K562 (cell line): ENCODE measurements around the gene CTDSPL2. TPM values are rescaled to one million over a fixed set of nuclear protein-coding genes. Genes with fewer than 3 reads are reported as not detected.
A peak's percentile ranks its signal among the peaks of the same experiment; 100 is the strongest.

Experiments used
- ATF7 ChIP-seq: fragments of 450-650 bp; IDR thresholded peaks from 2 replicates; pipeline ENCODE4 v1.7.1; 2014; ENCODE audit warnings: mild to moderate bottlenecking, moderate library complexity
- BMI1 ChIP-seq: fragments of 150-350 bp; IDR thresholded peaks from 2 replicates; pipeline ENCODE4 v1.6.1; 2014; ENCODE audit warnings: low read length
- CAMTA2 ChIP-seq: fragments of 250-450 bp; sonication (Bioruptor Pico); conservative IDR thresholded peaks from 2 replicates; pipeline ENCODE4 v1.5.1; 2022
- GTF2A2 ChIP-seq: IDR thresholded peaks from 2 replicates; pipeline ENCODE4 v1.6.1; 2016; ENCODE audit warnings: mild to moderate bottlenecking, missing genetic modification characterization, missing compliant biosample characterization
- HDAC2 ChIP-seq: fragments of 450-650 bp; IDR thresholded peaks from 2 replicates; pipeline ENCODE4 v1.6.1; 2016; ENCODE audit warnings: mild to moderate bottlenecking
- HMG20A ChIP-seq: fragments of 450-650 bp; formaldehyde crosslinking; conservative IDR thresholded peaks from 2 replicates; pipeline ENCODE4 v1.4.0; 2020; ENCODE audit warnings: mild to moderate bottlenecking, mixed read lengths
- JUND ChIP-seq, 2 experiments: IDR thresholded peaks; 2 replicates in 1 of 2; 3 replicates in 1 of 2; pipeline ENCODE4 v1.6.1; 2011; ENCODE audit warnings: borderline replicate concordance in 2 of 2, low read depth in 2 of 2, low read length in 2 of 2, improper control_type of control experiment in 1 of 2, missing biosample characterization in 1 of 2, missing genetic modification characterization in 1 of 2, missing genetic modification reagents in 1 of 2
- KAT2B ChIP-seq: IDR thresholded peaks from one replicate; pipeline ENCODE4 v1.6.1; 2012; ENCODE audit warnings: low read depth, mild to moderate bottlenecking, control low read depth, inconsistent platforms, low read length, moderate library complexity
- KDM4B ChIP-seq, 2 experiments: fragments of 450-650 bp in 1 of 2; sonication (generic) in 1 of 2; IDR thresholded peaks; 2 replicates each; pipeline ENCODE4 v1.6.1; 2016 to 2017; ENCODE audit warnings: borderline replicate concordance in 2 of 2, antibody characterized with exemption in 1 of 2, low read depth in 1 of 2, mild to moderate bottlenecking in 1 of 2
- KLF10 ChIP-seq: fragments of 250-450 bp; sonication (Bioruptor Pico); IDR thresholded peaks from 2 replicates; pipeline ENCODE4 v1.6.1; 2021; ENCODE audit warnings: matching md5 sums
- MAZ ChIP-seq, 2 experiments: fragments of 450-650 bp in 1 of 2; sonication (generic) in 1 of 2; formaldehyde crosslinking; IDR thresholded peaks in 1 of 2; conservative IDR thresholded peaks in 1 of 2; 2 replicates each; pipeline versions ENCODE4 v1.4.0 to v1.5.0; 2020; ENCODE audit warnings: mild to moderate bottlenecking in 1 of 2, missing genetic modification reagents in 1 of 2
- MIER1 ChIP-seq: fragments of 450-650 bp; IDR thresholded peaks from 2 replicates; pipeline ENCODE4 v1.6.1; 2016; ENCODE audit warnings: antibody characterized with exemption, mild to moderate bottlenecking, low read depth
- PPARD ChIP-seq: fragments of 250-450 bp; sonication (Bioruptor Pico); IDR thresholded peaks from 2 replicates; pipeline ENCODE4 v1.8.0; 2022; ENCODE audit warnings: inconsistent platforms, mild to moderate bottlenecking, moderate library complexity
- RAD51 ChIP-seq: fragments of 450-650 bp; IDR thresholded peaks from 2 replicates; pipeline ENCODE4 v1.7.1; 2016; ENCODE audit warnings: low read depth, mild to moderate bottlenecking, borderline replicate concordance
- RFX5 ChIP-seq: IDR thresholded peaks from 2 replicates; pipeline ENCODE4 v1.6.1; 2011; ENCODE audit warnings: low read depth, mild to moderate bottlenecking, improper control_type of control experiment, low read length
- SREBF1 ChIP-seq: fragments of 150-350 bp; IDR thresholded peaks from 2 replicates; pipeline ENCODE4 v1.6.1; 2014; ENCODE audit warnings: antibody characterized with exemption, low read depth, low read length, borderline replicate concordance
- TAF15 ChIP-seq: fragments of 200-400 bp; formaldehyde crosslinking; IDR thresholded peaks from 2 replicates; pipeline ENCODE4 v1.6.1; 2017; ENCODE audit warnings: mild to moderate bottlenecking, low read depth, low read length, moderate library complexity
- TBL1XR1 ChIP-seq, 2 experiments: IDR thresholded peaks; 2 replicates each; pipeline ENCODE4 v1.6.1; 2012; ENCODE audit warnings: improper control_type of control experiment in 2 of 2, low read length in 2 of 2, mild to moderate bottlenecking in 1 of 2
- THRAP3 ChIP-seq: fragments of 450-650 bp; IDR thresholded peaks from 2 replicates; pipeline ENCODE4 v1.6.1; 2016; ENCODE audit warnings: mild to moderate bottlenecking, inconsistent platforms, borderline replicate concordance
- ZBTB8A ChIP-seq: fragments of 450-650 bp; IDR thresholded peaks from 2 replicates; pipeline ENCODE4 v1.6.1; 2018; ENCODE audit warnings: mild to moderate bottlenecking, moderate library complexity; ENCODE audit not compliant: partially characterized antibody
- ZNF143 ChIP-seq: sonication (generic); formaldehyde crosslinking; IDR thresholded peaks from 2 replicates; pipeline ENCODE4 v1.9.0; 2022; ENCODE audit warnings: mild to moderate bottlenecking, missing genetic modification reagents
- ZNF146 ChIP-seq: IDR thresholded peaks from one replicate; pipeline ENCODE4 v1.6.1; 2018; ENCODE audit warnings: missing compliant biosample characterization; ENCODE audit not compliant: unreplicated experiment
- ZNF24 ChIP-seq: fragments of 450-650 bp; IDR thresholded peaks from 2 replicates; pipeline ENCODE4 v1.6.1; 2016
- ZNF274 ChIP-seq: IDR thresholded peaks from 2 replicates; pipeline ENCODE4 v1.6.1; 2011; ENCODE audit warnings: low read depth, mild to moderate bottlenecking, low read length, moderate library complexity, borderline replicate concordance
- ZNF354B ChIP-seq: fragments of 250-450 bp; sonication (Bioruptor Pico); IDR thresholded peaks from 2 replicates; pipeline ENCODE4 v1.4.0; 2020
- ZNF644 ChIP-seq: fragments of 200-800 bp; sonication (Bioruptor generic); IDR thresholded peaks from 2 replicates; pipeline ENCODE4 v1.6.1; 2016; ENCODE audit warnings: low read depth, missing genetic modification characterization, missing compliant biosample characterization
- ZNF75A ChIP-seq: fragments of 450-650 bp; formaldehyde crosslinking; IDR thresholded peaks from 2 replicates; pipeline ENCODE4 v1.4.0; 2020; ENCODE audit warnings: mild to moderate bottlenecking
- polyA plus RNA-seq, 8 experiments: library from polyadenylated mRNA; depleted of rRNA in 4 of 8; stranded (reverse) in 5 of 8; unstranded in 3 of 8; fragments of >200 nt; fragmentation: Nextera tagmentation in 2 of 8; fragmentation: Illumina TruSeq in 1 of 8; extraction: Ambion mirVana in 2 of 8; extraction: Trizol in 1 of 8; gene quantifications; 2 replicates each; pipeline versions ENCODE4 v1.2.1 to v1.2.3, GENCODE V29; 2011 to 2014; ENCODE audit warnings: inconsistent platforms in 1 of 8, missing spikeins in 1 of 8
- total RNA-seq, 7 experiments: library from RNA; depleted of rRNA in 6 of 7; stranded (reverse); fragments of >200 nt in 6 of 7; fragmentation: Illumina TruSeq in 2 of 7; extraction: Trizol in 2 of 7; gene quantifications; 2 replicates each; pipeline versions ENCODE4 v1.2.1 to v1.2.3, GENCODE V29; 2011 to 2021; ENCODE audit warnings: low replicate concordance in 1 of 7
- TF ChIP-seq, protein P1 (sequence below): fragments of 450-650 bp; IDR thresholded peaks from 2 replicates; pipeline ENCODE4 v1.6.1; 2014; ENCODE audit warnings: low read depth, mild to moderate bottlenecking, moderate library complexity, borderline replicate concordance
- TF ChIP-seq, protein P2 (sequence below): fragments of 250-450 bp; sonication (Bioruptor Pico); IDR thresholded peaks from 2 replicates; pipeline ENCODE4 v1.8.0; 2021; ENCODE audit warnings: moderate library complexity, mild to moderate bottlenecking, inconsistent platforms
- TF ChIP-seq, protein P3 (sequence below): sonication (generic); formaldehyde crosslinking; IDR thresholded peaks from 2 replicates; pipeline ENCODE4 v1.8.0; 2022; ENCODE audit warnings: mild to moderate bottlenecking, missing genetic modification reagents

Gene CTDSPL2
- total and polyA plus RNA-seq, 9 of the 15 experiments (the other 6 are each of a cell fraction or from before 2014, with no cell fraction given), result 16.8 to 79.0 (median 53.1) TPM

DNA sequence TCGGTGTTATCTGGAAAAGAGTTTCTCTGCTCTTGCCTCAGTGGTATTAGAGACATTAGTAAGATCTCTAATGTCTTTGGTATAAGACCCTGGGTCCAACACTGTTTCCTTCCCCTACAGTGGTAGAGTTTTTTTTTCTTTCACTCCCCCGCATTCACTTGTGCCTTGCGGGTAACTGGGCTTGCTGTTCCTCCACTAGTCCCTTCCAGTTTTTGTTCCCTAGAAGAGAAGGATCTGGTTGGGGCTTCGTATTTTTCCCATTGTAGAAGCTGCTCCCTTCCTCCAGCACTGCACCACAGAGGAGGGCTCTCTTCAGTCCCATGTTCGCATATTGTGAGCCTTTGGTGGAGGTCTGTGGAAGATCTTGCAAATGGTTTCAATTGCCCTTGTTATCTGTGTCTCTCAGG, 13.7 kb downstream of the CTDSPL2 start (continued):
- TF ChIP-seq PPARD, result no peak
- no peak for TF ChIP-seq RFX5
- no peak for TF ChIP-seq MIER1
- TF ChIP-seq THRAP3, result no peak
- TF ChIP-seq RAD51, result no peak
- TF ChIP-seq SREBF1, result no peak
- TF ChIP-seq ZNF143 (CRISPR knock-in tag), result no peak
- TF ChIP-seq ZNF75A (CRISPR knock-in tag), result no peak
- TF ChIP-seq KAT2B, result no peak
- no peak for TF ChIP-seq JUND (IDR thresholded peaks at IDR 0.05; ENCODE audit: borderline replicate concordance, low read depth, low read length)
- TF ChIP-seq JUND (tag; IDR thresholded peaks at IDR 0.05; ENCODE audit: borderline replicate concordance, low read depth, low read length), result no peak
- no peak for TF ChIP-seq ATF7
- no peak for TF ChIP-seq BMI1
- TF ChIP-seq ZNF274, result no peak
- no peak for TF ChIP-seq HMG20A
- no peak for TF ChIP-seq ZBTB8A
- TF ChIP-seq, protein P1, sequence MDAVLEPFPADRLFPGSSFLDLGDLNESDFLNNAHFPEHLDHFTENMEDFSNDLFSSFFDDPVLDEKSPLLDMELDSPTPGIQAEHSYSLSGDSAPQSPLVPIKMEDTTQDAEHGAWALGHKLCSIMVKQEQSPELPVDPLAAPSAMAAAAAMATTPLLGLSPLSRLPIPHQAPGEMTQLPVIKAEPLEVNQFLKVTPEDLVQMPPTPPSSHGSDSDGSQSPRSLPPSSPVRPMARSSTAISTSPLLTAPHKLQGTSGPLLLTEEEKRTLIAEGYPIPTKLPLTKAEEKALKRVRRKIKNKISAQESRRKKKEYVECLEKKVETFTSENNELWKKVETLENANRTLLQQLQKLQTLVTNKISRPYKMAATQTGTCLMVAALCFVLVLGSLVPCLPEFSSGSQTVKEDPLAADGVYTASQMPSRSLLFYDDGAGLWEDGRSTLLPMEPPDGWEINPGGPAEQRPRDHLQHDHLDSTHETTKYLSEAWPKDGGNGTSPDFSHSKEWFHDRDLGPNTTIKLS, result no peak
- TF ChIP-seq TBL1XR1 (IDR thresholded peaks at IDR 0.05; ENCODE audit: low read length in 2 of 2), result no peak
- TF ChIP-seq MAZ (CRISPR knock-in tag; conservative IDR thresholded peaks at IDR 0.05 in 1 of 2, IDR thresholded peaks at IDR 0.05 in 1 of 2), result peak in 1 of 2 experiments; percentile 37; a peak in 1 of 4 replicates
- no peak for TF ChIP-seq ZNF146 (CRISPR knock-in tag)
- TF ChIP-seq, protein P2, sequence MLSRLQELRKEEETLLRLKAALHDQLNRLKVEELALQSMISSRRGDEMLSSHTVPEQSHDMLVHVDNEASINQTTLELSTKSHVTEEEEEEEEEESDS (CRISPR knock-in tag), result no peak
- TF ChIP-seq KDM4B (IDR thresholded peaks at IDR 0.05; ENCODE audit: borderline replicate concordance in 2 of 2, low read depth in 1 of 2), result no peak
- no peak for TF ChIP-seq ZNF644 (tag)
- no peak for TF ChIP-seq ZNF354B (CRISPR knock-in tag)
- TF ChIP-seq, protein P3, sequence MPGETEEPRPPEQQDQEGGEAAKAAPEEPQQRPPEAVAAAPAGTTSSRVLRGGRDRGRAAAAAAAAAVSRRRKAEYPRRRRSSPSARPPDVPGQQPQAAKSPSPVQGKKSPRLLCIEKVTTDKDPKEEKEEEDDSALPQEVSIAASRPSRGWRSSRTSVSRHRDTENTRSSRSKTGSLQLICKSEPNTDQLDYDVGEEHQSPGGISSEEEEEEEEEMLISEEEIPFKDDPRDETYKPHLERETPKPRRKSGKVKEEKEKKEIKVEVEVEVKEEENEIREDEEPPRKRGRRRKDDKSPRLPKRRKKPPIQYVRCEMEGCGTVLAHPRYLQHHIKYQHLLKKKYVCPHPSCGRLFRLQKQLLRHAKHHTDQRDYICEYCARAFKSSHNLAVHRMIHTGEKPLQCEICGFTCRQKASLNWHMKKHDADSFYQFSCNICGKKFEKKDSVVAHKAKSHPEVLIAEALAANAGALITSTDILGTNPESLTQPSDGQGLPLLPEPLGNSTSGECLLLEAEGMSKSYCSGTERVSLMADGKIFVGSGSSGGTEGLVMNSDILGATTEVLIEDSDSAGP (CRISPR knock-in tag), result no peak
- no peak for TF ChIP-seq KLF10 (CRISPR knock-in tag)
- 0 out of 2 replicates have a peak, but pooled peaks have one; percentile 47 for TF ChIP-seq HDAC2
- TF ChIP-seq TAF15, result no peak
- TF ChIP-seq CAMTA2 (CRISPR knock-in tag), result no peak
- no peak for TF ChIP-seq GTF2A2 (tag)
- peak; percentile 63 for TF ChIP-seq ZNF24
